Breast epithelium (tissue), 4 donors: ENCODE data around the gene GALNT10. TPM values are rescaled to one million over a fixed set of nuclear protein-coding genes. Genes with fewer than 3 reads are reported as not detected.

Source experiments
- DNase-seq, 2 donors: peaks; one replicate each; pipeline ENCODE4 v3.0.0-alpha.2; 2019; ENCODE audit warnings: low spot score in 2 of 2
- H3K27ac ChIP-seq, 2 donors: fragments of 200-600 bp; sonication (generic) in 1 of 2; one replicate each; pipeline ENCODE4 v1.5.1; 2016 to 2019; ENCODE audit warnings: mild to moderate bottlenecking in 1 of 2
- H3K27me3 ChIP-seq, 2 donors: fragments of 200-600 bp; sonication (generic) in 1 of 2; one replicate each; pipeline versions ENCODE4 v1.5.1 to v1.6.0; 2017 to 2019; ENCODE audit warnings: control low read depth in 1 of 2, mild to moderate bottlenecking in 1 of 2
- H3K36me3 ChIP-seq: fragments of 200-600 bp; one replicate; pipeline ENCODE4 v1.5.1; 2019
- H3K4me1 ChIP-seq, 2 donors: fragments of 200-600 bp; sonication (generic); one replicate each; pipeline ENCODE4 v1.5.1; 2016 to 2019; ENCODE audit warnings: control low read depth in 1 of 2
- H3K4me3 ChIP-seq, 3 donors: fragments of 200-600 bp; sonication (generic); 1 replicate in 2 of 3; 2 replicates in 1 of 3; pipeline ENCODE4 v1.5.1; 2016 to 2019; ENCODE audit warnings: mild to moderate bottlenecking in 3 of 3, moderate library complexity in 2 of 3
- H3K9me3 ChIP-seq, 2 donors: fragments of 200-600 bp; sonication (generic) in 1 of 2; one replicate each; pipeline ENCODE4 v1.5.1; 2016 to 2019; ENCODE audit warnings: control low read depth in 1 of 2
- CTCF ChIP-seq, 3 donors: fragments of 450-650 bp; IDR thresholded peaks; one replicate each; pipeline ENCODE4 v1.5.1; 2016 to 2017; ENCODE audit warnings: antibody characterized with exemption in 3 of 3, mild to moderate bottlenecking in 3 of 3, moderate library complexity in 3 of 3
- POLR2A ChIP-seq: fragments of 450-650 bp; IDR thresholded peaks from one replicate; pipeline ENCODE4 v1.6.1; 2016; ENCODE audit warnings: antibody characterized with exemption, mild to moderate bottlenecking, moderate library complexity
- POLR2AphosphoS5 ChIP-seq, 3 donors: sonication (generic); formaldehyde crosslinking; IDR thresholded peaks; one replicate each; pipeline ENCODE4 v1.6.1; 2017; ENCODE audit warnings: antibody characterized with exemption in 3 of 3
- intact Hi-C: fragments of 100-400 bp; cut with DNase I; formaldehyde crosslinking; loops from one replicate; pipeline ENCODE4 v1.15.1; 2023; ENCODE audit warnings: low total_unique reads
- total RNA-seq, 3 donors: library from RNA; depleted of rRNA; stranded (reverse); fragments of >200 nt; gene quantifications; one replicate each; pipeline ENCODE4 v1.1.0, GENCODE V29; 2016

The GALNT10 gene
- total RNA-seq, 3 donors from 2014 or later: 32.8 to 67.2 (median 34.1) TPM

- Histone ChIP-seq H3K9me3 (no peaks in the 10 kb centered on the region), H3K4me1 (no peaks in the 10 kb centered on the region), H3K27ac (no peak overlapping the region), H3K27me3 (no peaks in the 10 kb centered on the region), H3K4me3 (no peak overlapping the region), H3K36me3 (no peaks in the 10 kb centered on the region)
- no peak for TF ChIP-seq POLR2A
- intact Hi-C loops: no loop called here
- no peak for DNase-seq
These were observed 152.4 kb downstream of the GALNT10 start for GRCh38 chr5:154342963-154343362.

DNA sequence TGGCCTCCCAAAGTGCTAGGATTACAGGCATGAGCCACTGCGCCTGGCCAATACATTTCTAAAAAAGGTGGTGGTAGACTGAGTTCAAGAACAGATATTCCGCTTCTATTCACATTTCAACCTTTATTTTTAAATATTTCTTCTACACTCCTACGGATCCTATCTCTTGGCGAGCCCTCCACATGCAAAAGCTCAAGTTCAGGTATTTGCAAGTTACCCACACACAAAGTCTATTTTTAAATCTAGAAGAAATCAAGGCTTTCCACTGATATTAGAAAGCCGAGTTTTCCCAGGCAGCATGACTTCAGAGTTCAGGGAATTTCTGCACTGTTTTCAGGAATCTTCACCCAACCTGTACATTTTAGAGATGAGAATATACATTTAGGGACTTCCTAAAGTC lies 153.9 kb downstream of the GALNT10 start:
- intact Hi-C loops: no loop called here
- Histone ChIP-seq H3K9me3 (no peaks in the 10 kb centered on the region), H3K4me3 (no peak overlapping the region), H3K36me3 (no peaks in the 10 kb centered on the region), H3K27me3 (no peaks in the 10 kb centered on the region), H3K27ac (no peak overlapping the region), H3K4me1 (no peaks in the 10 kb centered on the region)
- no peak for TF ChIP-seq CTCF (IDR thresholded peaks at IDR 0.05)
- TF ChIP-seq POLR2AphosphoS5 (IDR thresholded peaks at IDR 0.05): no peak
- TF ChIP-seq POLR2A: no peak
- no peak for DNase-seq

DNA sequence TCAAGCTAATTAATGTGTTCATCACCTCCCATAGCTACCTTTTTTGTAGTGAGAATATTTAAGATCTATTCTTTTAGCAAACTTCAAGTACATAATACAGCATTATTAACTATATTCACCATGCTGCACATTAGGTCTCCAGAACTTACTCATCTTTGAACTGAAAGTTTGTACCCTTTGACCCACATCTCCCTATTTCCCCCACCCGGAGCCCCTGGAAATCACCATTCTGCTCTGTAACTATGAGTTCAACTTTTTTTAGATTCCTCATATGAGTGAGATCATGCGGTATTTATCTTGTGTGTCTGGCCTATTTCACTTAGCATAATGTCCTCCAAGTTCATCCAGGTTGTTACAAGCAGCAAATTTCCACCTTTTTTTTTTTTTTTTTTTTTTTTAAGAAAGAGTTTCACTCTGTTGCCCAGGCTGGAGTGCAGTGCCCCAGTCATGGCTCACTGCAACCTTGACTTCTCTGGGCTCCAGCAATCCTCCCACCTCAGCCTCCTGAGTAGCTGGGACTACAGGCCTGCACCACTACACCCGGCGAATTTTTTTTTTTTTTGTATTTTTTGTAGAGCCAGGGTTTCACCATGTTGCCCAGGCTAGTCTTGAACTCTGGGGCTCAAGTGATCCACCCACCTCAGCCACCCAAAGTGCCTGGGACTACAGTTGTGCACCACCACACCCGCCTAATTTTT lies 154.9 kb downstream of the GALNT10 start:
- intact Hi-C loops: no loop called here
- Histone ChIP-seq H3K36me3 (no peaks in the 10 kb centered on the region), H3K27me3 (no peaks in the 10 kb centered on the region), H3K4me3 (no peak overlapping the region), H3K27ac (no peak overlapping the region), H3K4me1 (no peaks in the 10 kb centered on the region), H3K9me3 (no peaks in the 10 kb centered on the region)
- TF ChIP-seq POLR2A (no peak), POLR2AphosphoS5 (IDR thresholded peaks at IDR 0.05) (no peak), CTCF (IDR thresholded peaks at IDR 0.05) (no peak)
- no peak for DNase-seq

GRCh38 chr5:154346427-154346826 lies 155.9 kb downstream of the GALNT10 start:
- H3K4me3 ChIP-seq: no peak overlapping the region
- no peak for TF ChIP-seq CTCF (IDR thresholded peaks at IDR 0.05)
- TF ChIP-seq POLR2A: no peak
- TF ChIP-seq POLR2AphosphoS5 (IDR thresholded peaks at IDR 0.05): no peak
- intact Hi-C loops: no loop called here
- no peak overlapping the region for H3K27ac ChIP-seq
- no peaks in the 10 kb centered on the region for H3K27me3 ChIP-seq
- H3K9me3 ChIP-seq: no peaks in the 10 kb centered on the region
- H3K4me1 ChIP-seq: no peaks in the 10 kb centered on the region
- no peak for DNase-seq
- no peaks in the 10 kb centered on the region for H3K36me3 ChIP-seq

GRCh38 chr5:154349626-154350264 lies 159.2 kb downstream of the GALNT10 start:
- no peaks in the 10 kb centered on the region for H3K27me3 ChIP-seq
- no peak overlapping the region for H3K27ac ChIP-seq
- H3K9me3 ChIP-seq: no peaks in the 10 kb centered on the region
- TF ChIP-seq POLR2A: no peak
- TF ChIP-seq CTCF (IDR thresholded peaks at IDR 0.05): no peak
- TF ChIP-seq POLR2AphosphoS5 (IDR thresholded peaks at IDR 0.05): no peak
- intact Hi-C loops: no loop called here
- H3K4me1 ChIP-seq: no peaks in the 10 kb centered on the region
- H3K36me3 ChIP-seq: no peaks in the 10 kb centered on the region
- no peak for DNase-seq
- H3K4me3 ChIP-seq: no peak overlapping the region
